HG03520 (cell line): ENCODE data around the gene INPP5F.
"Not testable (repeated sequence)": the region's sequence is repeated elsewhere in the genome, so short reads cannot be mapped to it uniquely, and the experiment has no call there.

ENCODE experiments used
- ATAC-seq: cut with Tn5 transposase; IDR thresholded peaks from one replicate; pipeline ENCODE4 v1.9.1; 2021; ENCODE audit warnings: mild to moderate bottlenecking, moderate library complexity; ENCODE audit not compliant: unreplicated experiment

Gene INPP5F

GRCh38 chr10:119740096-119740495, 14.2 kb downstream of the INPP5F start:
- no peak for ATAC-seq

GRCh38 chr10:119742947-119743648, 17.2 kb downstream of the INPP5F start:
- ATAC-seq = no peak

GRCh38 chr10:119747940-119748339, 22.1 kb downstream of the INPP5F start:
- no peak for ATAC-seq

- ATAC-seq = no peak
Measured at GRCh38 chr10:119748871-119749270, 23.0 kb downstream of the INPP5F start.

GRCh38 chr10:119749455-119749854, 23.6 kb downstream of the INPP5F start:
- ATAC-seq = no peak

- peak; percentile 77 for ATAC-seq
Measured at GRCh38 chr10:119750391-119751230, 24.8 kb downstream of the INPP5F start.

GRCh38 chr10:119753309-119753708, 27.5 kb downstream of the INPP5F start:
- ATAC-seq = no peak

- no peak for ATAC-seq
Measured at GRCh38 chr10:119754085-119754484, 28.2 kb downstream of the INPP5F start.

- no peak for ATAC-seq
Measured at GRCh38 chr10:119754936-119755335, 29.1 kb downstream of the INPP5F start.

GRCh38 chr10:119755446-119755845, 29.6 kb downstream of the INPP5F start:
- no peak for ATAC-seq

- no peak for ATAC-seq
Measured at GRCh38 chr10:119758448-119759195, 32.8 kb downstream of the INPP5F start.

GRCh38 chr10:119759832-119760231, 34.0 kb downstream of the INPP5F start:
- no peak for ATAC-seq

- ATAC-seq = no peak
Measured at GRCh38 chr10:119761106-119761505, 35.3 kb downstream of the INPP5F start.

- ATAC-seq = no peak
Measured at GRCh38 chr10:119762035-119762434, 36.2 kb downstream of the INPP5F start.

GRCh38 chr10:119762805-119763798, 37.3 kb downstream of the INPP5F start:
- no peak for ATAC-seq

GRCh38 chr10:119768455-119769094, 42.7 kb downstream of the INPP5F start:
- no peak for ATAC-seq

- ATAC-seq = no peak
Measured at GRCh38 chr10:119769886-119770285, 44.0 kb downstream of the INPP5F start.

GRCh38 chr10:119770928-119771327, 45.1 kb downstream of the INPP5F start:
- no peak for ATAC-seq

- no peak for ATAC-seq
Measured at GRCh38 chr10:119772334-119772733, 46.5 kb downstream of the INPP5F start.

GRCh38 chr10:119773041-119773440, 47.2 kb downstream of the INPP5F start:
- ATAC-seq = not testable (repeated sequence)
